GM10266 (cell line): ENCODE data around the gene APOL4.
A peak's percentile ranks its signal among the peaks of the same experiment; 100 is the strongest.
"Not testable (repeated sequence)": the region's sequence is repeated elsewhere in the genome, so short reads cannot be mapped to it uniquely, and the experiment has no call there.

Source experiments
- DNase-seq: peaks from one replicate; pipeline ENCODE4 v3.0.0; 2012; ENCODE audit errors: extremely low spot score
- TF ChIP-seq, protein P1 (sequence below): IDR thresholded peaks from 2 replicates; pipeline ENCODE4 v1.5.1; 2012; ENCODE audit warnings: mild to moderate bottlenecking, low read depth; ENCODE audit not compliant: control insufficient read depth, insufficient read depth; ENCODE audit errors: missing control alignments

Gene APOL4

DNA sequence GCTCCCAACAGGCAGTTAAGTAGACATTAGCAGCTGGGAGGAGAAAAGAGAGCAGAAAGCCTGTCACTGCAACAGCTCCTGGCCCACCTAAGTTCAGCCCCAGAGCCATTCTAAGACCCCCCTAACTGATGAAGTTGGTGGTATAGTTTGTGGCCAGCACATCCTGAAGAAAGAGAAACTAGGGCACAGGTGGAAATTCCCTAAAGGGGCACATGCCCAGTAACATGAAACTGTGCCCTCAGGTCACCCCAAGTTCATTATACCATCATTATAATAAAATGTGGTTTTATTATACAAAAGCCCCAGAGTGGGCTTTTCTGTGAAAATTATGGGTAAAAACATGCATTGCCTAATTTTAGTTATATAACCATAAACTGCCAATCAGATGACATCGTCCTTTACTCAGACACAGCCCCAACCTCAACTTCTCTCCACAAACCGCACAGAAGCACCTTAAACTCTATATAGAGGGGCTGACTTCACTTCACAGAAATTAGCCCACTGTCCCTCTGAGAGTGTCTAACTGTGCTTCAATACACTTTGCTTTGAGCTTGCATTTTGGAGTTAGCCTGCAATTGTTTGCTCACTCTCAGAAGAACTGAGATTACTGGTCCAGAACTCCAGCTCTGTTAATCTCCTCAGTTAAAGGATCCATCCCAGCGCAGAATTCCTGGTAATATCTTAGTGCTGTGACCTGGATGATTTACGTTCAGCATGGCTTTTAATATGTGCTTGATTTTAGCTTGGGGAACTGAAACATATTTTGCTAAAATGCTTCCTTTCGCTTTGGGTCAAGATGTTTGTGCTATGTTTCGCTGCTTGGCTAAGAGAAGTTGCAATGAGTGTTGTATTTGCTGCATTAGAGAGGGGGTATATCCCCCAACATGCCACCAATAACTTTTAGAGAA lies 39.2 kb downstream of the APOL4 start:
- DNase-seq: peak; percentile 50

GRCh38 chr22:36161793-36162126 lies 39.8 kb downstream of the APOL4 start:
- DNase-seq: not testable (repeated sequence)

More for the DNA sequence above, 39.2 kb downstream of the APOL4 start:
- TF ChIP-seq, protein P1, sequence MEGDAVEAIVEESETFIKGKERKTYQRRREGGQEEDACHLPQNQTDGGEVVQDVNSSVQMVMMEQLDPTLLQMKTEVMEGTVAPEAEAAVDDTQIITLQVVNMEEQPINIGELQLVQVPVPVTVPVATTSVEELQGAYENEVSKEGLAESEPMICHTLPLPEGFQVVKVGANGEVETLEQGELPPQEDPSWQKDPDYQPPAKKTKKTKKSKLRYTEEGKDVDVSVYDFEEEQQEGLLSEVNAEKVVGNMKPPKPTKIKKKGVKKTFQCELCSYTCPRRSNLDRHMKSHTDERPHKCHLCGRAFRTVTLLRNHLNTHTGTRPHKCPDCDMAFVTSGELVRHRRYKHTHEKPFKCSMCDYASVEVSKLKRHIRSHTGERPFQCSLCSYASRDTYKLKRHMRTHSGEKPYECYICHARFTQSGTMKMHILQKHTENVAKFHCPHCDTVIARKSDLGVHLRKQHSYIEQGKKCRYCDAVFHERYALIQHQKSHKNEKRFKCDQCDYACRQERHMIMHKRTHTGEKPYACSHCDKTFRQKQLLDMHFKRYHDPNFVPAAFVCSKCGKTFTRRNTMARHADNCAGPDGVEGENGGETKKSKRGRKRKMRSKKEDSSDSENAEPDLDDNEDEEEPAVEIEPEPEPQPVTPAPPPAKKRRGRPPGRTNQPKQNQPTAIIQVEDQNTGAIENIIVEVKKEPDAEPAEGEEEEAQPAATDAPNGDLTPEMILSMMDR: no peak

DNA sequence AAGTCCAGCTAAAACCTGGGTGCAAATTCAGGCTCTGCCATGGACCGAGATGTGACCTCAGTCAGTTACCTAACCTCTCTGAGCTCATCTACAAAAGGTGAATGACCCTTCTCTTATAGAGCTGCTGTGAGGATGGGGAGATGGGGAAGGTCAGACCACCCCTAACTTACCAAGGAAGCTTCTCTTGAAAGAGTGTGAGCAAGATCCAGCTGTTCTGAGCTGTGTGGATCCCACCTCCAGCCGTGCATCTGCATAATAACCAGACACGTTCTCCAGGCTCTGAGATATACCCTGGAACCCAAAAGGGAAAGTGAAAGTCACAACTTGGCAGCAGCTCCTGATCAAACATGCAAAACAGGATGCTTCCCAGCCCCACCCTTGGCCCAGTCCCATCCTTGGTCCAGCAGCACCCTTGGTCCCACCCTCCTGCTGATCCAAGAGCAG lies 41.1 kb downstream of the APOL4 start, which contains the start of gene APOL3:
Gene APOL3, minus strand, starts transcription at position 257 of the 444 bp plus-strand sequence. CDS start 11,700 bp downstream, outside the sequence.
- DNase-seq: peak; percentile 24
- TF ChIP-seq, protein P1: no peak

- TF ChIP-seq, protein P1: no peak
- DNase-seq: peak; percentile 36
Measured at GRCh38 chr22:36156515-36157419, 44.8 kb downstream of the APOL4 start.

- no peak for DNase-seq
- TF ChIP-seq, protein P1: no peak
Measured at GRCh38 chr22:36156119-36156514, 45.5 kb downstream of the APOL4 start.

- DNase-seq: no peak
- TF ChIP-seq, protein P1: no peak
Measured at GRCh38 chr22:36155702-36156101, 45.9 kb downstream of the APOL4 start.

GRCh38 chr22:36154423-36154945 lies 47.1 kb downstream of the APOL4 start:
- TF ChIP-seq, protein P1: no peak
- DNase-seq: no peak
